A172 (cell line): ENCODE data around the gene AIPL1. TPM values are rescaled to one million over a fixed set of nuclear protein-coding genes. Genes with fewer than 3 reads are reported as not detected.

ENCODE experiments used
- DNase-seq: peaks from one replicate; pipeline ENCODE4 v3.0.0-alpha.2; 2015; ENCODE audit warnings: low spot score
- total RNA-seq: library from RNA; depleted of rRNA; stranded (reverse); fragments of >200 nt; shearing (Covaris generic); gene quantifications from 2 replicates; pipeline ENCODE4 v1.2.3, GENCODE V29; 2014

The AIPL1 gene
- total RNA-seq, 1 experiment from 2014 or later: not detected

GRCh38 chr17:6450926-6451832 is 16.3 kb upstream of the AIPL1 start:
- DNase-seq: no peak

- no peak for DNase-seq
Observed at GRCh38 chr17:6449307-6449706, 14.4 kb upstream of the AIPL1 start.

GRCh38 chr17:6448473-6448872 is 13.6 kb upstream of the AIPL1 start:
- DNase-seq: no peak

- DNase-seq: no peak
Observed at GRCh38 chr17:6446516-6447100, 11.7 kb upstream of the AIPL1 start.

- DNase-seq: no peak
Observed at GRCh38 chr17:6444571-6445335, 9.8 kb upstream of the AIPL1 start.

- DNase-seq: peak; percentile 91
Observed at GRCh38 chr17:6443692-6444570, 9.0 kb upstream of the AIPL1 start, which contains the start of gene PIMREG. Gene PIMREG (plus strand): TSS chr17:6444455. CDS start chr17:6445111, 656 bp downstream.

GRCh38 chr17:6442775-6443174 is 7.9 kb upstream of the AIPL1 start:
- no peak for DNase-seq

- DNase-seq: no peak
Observed at GRCh38 chr17:6439951-6440350, 5.0 kb upstream of the AIPL1 start.

- no peak for DNase-seq
Observed at GRCh38 chr17:6437956-6438355, 3.0 kb upstream of the AIPL1 start.

- DNase-seq: no peak
Observed at GRCh38 chr17:6437466-6437865, 2.5 kb upstream of the AIPL1 start.

- peak; percentile 76 for DNase-seq
Observed at GRCh38 chr17:6435968-6436367, 1.0 kb upstream of the AIPL1 start.

GRCh38 chr17:6430769-6431168 is 4.2 kb downstream of the AIPL1 start:
- DNase-seq: no peak

GRCh38 chr17:6429266-6429665 is 5.7 kb downstream of the AIPL1 start:
- DNase-seq: no peak

GRCh38 chr17:6428207-6428965 is 6.5 kb downstream of the AIPL1 start:
- no peak for DNase-seq

- DNase-seq: peak; percentile 53
Observed at GRCh38 chr17:6427279-6427781, 7.6 kb downstream of the AIPL1 start.

GRCh38 chr17:6426356-6427101 is 8.4 kb downstream of the AIPL1 start:
- no peak for DNase-seq

GRCh38 chr17:6425407-6425806 is 9.5 kb downstream of the AIPL1 start:
- no peak for DNase-seq

GRCh38 chr17:6423931-6424330 is 11.0 kb downstream of the AIPL1 start:
- DNase-seq: no peak

GRCh38 chr17:6422654-6423241 is 12.2 kb downstream of the AIPL1 start:
- DNase-seq: no peak
